ENCODE data around the gene RSAD1. TPM values are rescaled to one million over a fixed set of nuclear protein-coding genes. Genes with fewer than 3 reads are reported as not detected.

The RSAD1 gene
- total and polyA plus RNA-seq, 4 donors, result 10.8 to 22.7 (median 18.6) TPM

DNA sequence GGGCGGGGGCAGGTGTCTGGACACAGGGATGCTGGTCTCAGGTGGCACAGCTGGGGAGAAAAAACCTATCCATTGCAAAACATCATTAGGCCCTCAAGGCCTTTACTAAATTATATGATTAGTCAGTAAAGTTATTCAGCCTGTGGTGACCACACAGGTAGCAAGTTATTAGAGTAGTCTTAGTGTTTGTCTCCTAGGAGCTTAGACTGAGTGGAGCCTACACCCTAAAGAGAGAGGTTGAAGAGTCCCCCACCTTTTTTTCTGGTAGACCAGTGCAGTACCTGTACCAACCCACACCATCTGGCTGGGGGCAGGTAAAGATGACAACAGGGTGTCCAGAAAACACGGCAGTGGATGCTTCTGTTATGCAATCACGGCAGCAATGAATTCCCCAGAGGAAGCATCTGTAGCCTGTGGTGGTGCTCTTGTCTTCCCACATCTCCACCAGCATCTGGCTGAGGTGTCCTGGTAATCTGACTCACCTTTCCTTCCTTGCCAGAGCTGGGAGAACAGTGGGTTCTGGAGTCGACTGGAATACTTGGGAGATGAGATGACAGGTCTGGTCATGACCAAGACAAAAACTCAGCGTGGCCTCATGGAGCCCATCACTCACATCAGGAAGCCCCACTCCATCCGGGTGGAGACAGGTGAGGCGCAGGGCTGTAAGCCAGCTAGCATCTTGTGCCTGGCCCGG is 40.6 kb downstream of the RSAD1 start:
- Histone ChIP-seq H3K9ac (ENCODE audit: low read depth in 1 of 2, low read length in 2 of 2) (no peak overlapping the region), H3K4me3 (ENCODE audit: low read depth in 1 of 3, low read length in 3 of 3) (no peak overlapping the region), H3K36me3 (ENCODE audit: control insufficient read depth in 4 of 4, insufficient read depth in 3 of 4, low read depth in 1 of 4, low read length in 3 of 4) (no peaks in the 10 kb centered on the region), H3K27me3 (ENCODE audit: control insufficient read depth in 4 of 4, insufficient read depth in 4 of 4, low read length in 3 of 4) (no peaks in the 10 kb centered on the region), H3K27ac (ENCODE audit: low read depth in 1 of 2, low read length in 2 of 2) (no peak overlapping the region), H3K9me3 (ENCODE audit: control insufficient read depth in 4 of 4, low read length in 3 of 4) (no peaks in the 10 kb centered on the region), H3K4me1 (ENCODE audit: control insufficient read depth in 4 of 4, insufficient read depth in 4 of 4, low read length in 3 of 4) (peaks cover 2 to 15% (median 13%) of the 10 kb centered on the region in 4 donors)
- TF ChIP-seq HNF4A (conservative IDR thresholded peaks at IDR 0.05) (no peak), FOXA1 (IDR thresholded peaks at IDR 0.05) (no peak), HNF4G (IDR thresholded peaks at IDR 0.05) (no peak), YY1 (IDR thresholded peaks at IDR 0.05) (no peak), ATF3 (IDR thresholded peaks at IDR 0.05) (no peak), TAF1 (conservative IDR thresholded peaks at IDR 0.05) (no peak), SP1 (IDR thresholded peaks at IDR 0.05) (no peak), RAD21 (IDR thresholded peaks at IDR 0.05) (no peak), EGR1 (IDR thresholded peaks at IDR 0.05; ENCODE audit: low read depth in 2 of 2) (no peak), FOXA2 (IDR thresholded peaks at IDR 0.05) (no peak)
- TF ChIP-seq, protein P1, sequence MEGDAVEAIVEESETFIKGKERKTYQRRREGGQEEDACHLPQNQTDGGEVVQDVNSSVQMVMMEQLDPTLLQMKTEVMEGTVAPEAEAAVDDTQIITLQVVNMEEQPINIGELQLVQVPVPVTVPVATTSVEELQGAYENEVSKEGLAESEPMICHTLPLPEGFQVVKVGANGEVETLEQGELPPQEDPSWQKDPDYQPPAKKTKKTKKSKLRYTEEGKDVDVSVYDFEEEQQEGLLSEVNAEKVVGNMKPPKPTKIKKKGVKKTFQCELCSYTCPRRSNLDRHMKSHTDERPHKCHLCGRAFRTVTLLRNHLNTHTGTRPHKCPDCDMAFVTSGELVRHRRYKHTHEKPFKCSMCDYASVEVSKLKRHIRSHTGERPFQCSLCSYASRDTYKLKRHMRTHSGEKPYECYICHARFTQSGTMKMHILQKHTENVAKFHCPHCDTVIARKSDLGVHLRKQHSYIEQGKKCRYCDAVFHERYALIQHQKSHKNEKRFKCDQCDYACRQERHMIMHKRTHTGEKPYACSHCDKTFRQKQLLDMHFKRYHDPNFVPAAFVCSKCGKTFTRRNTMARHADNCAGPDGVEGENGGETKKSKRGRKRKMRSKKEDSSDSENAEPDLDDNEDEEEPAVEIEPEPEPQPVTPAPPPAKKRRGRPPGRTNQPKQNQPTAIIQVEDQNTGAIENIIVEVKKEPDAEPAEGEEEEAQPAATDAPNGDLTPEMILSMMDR (IDR thresholded peaks at IDR 0.05; ENCODE audit: low read depth, low read length, missing input control), result no peak
- TF ChIP-seq, protein P2, sequence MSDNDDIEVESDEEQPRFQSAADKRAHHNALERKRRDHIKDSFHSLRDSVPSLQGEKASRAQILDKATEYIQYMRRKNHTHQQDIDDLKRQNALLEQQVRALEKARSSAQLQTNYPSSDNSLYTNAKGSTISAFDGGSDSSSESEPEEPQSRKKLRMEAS (IDR thresholded peaks at IDR 0.05), result no peak
- DNase-seq (ENCODE audit: low spot score), result no peak
- 93% methylated on average over 8 of the region's 8 CpGs for WGBS

DNA sequence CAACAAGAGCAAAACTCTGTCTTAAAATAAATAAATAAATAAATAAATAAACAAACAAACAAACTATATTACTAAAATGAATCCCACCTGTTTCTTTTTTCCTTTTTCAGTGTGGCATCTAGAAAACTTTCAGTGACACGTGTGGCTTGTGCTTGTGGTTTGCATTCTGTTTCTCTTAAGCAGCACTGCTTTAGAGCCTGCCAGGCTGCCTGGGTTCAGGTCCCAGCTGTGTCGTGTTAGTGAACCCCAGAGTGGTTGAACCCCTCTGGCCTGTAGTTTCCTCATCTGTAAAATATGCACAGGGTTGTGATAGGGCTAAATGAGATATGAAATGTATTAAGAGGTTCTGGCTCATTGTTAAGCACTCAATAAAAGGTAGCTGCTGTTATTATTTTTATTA is 41.8 kb downstream of the RSAD1 start:
- peaks cover 0 to 4% (median 2%) of the 10 kb centered on the region in 4 donors for H3K4me1 ChIP-seq (ENCODE audit: control insufficient read depth in 4 of 4, insufficient read depth in 4 of 4, low read length in 3 of 4)
- 87% methylated on average over 2 of the region's 2 CpGs for WGBS
- no peak overlapping the region for H3K27ac ChIP-seq (ENCODE audit: low read depth in 1 of 2, low read length in 2 of 2)
- no peaks in the 10 kb centered on the region for H3K36me3 ChIP-seq (ENCODE audit: control insufficient read depth in 4 of 4, insufficient read depth in 3 of 4, low read depth in 1 of 4, low read length in 3 of 4)
- H3K27me3 ChIP-seq (ENCODE audit: control insufficient read depth in 4 of 4, insufficient read depth in 4 of 4, low read length in 3 of 4), result no peaks in the 10 kb centered on the region
- TF ChIP-seq HNF4A (conservative IDR thresholded peaks at IDR 0.05) (no peak), TAF1 (conservative IDR thresholded peaks at IDR 0.05) (no peak), FOXA1 (IDR thresholded peaks at IDR 0.05) (no peak), RXRA (IDR thresholded peaks at IDR 0.05) (no peak)
- TF ChIP-seq, protein P2 (IDR thresholded peaks at IDR 0.05), result no peak
- no peak overlapping the region for H3K4me3 ChIP-seq (ENCODE audit: low read depth in 1 of 3, low read length in 3 of 3)
- DNase-seq (ENCODE audit: low spot score), result no peak
- H3K9ac ChIP-seq (ENCODE audit: low read depth in 1 of 2, low read length in 2 of 2), result no peak overlapping the region
- no peaks in the 10 kb centered on the region for H3K9me3 ChIP-seq (ENCODE audit: control insufficient read depth in 4 of 4, low read length in 3 of 4)

DNA sequence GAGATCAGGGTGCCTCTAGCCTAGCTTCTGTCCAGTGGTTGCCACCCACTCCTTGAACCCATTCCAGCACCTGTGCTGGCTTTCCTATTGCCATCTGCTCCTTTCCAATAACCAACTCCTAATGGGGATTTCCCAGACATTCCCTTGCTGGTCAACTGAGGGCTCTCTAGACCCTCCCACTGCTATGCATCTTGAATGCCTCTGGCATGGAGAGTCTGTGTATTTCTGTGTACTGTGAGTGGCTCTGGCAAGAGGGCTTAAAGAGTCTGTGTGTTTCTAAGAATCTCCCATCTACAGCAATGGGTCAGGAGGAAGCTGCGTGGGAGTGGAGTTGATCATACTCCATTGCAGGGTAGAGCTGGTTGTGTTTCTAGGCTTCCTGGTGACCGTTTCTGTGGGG is 42.9 kb downstream of the RSAD1 start:
- Histone ChIP-seq H3K27me3 (ENCODE audit: control insufficient read depth in 4 of 4, insufficient read depth in 4 of 4, low read length in 3 of 4) (no peaks in the 10 kb centered on the region), H3K9me3 (ENCODE audit: control insufficient read depth in 4 of 4, low read length in 3 of 4) (no peaks in the 10 kb centered on the region), H3K4me3 (ENCODE audit: low read depth in 1 of 3, low read length in 3 of 3) (no peak overlapping the region), H3K27ac (ENCODE audit: low read depth in 1 of 2, low read length in 2 of 2) (no peak overlapping the region), H3K9ac (ENCODE audit: low read depth in 1 of 2, low read length in 2 of 2) (no peak overlapping the region), H3K4me1 (ENCODE audit: control insufficient read depth in 4 of 4, insufficient read depth in 4 of 4, low read length in 3 of 4) (no peaks in the 10 kb centered on the region), H3K36me3 (ENCODE audit: control insufficient read depth in 4 of 4, insufficient read depth in 3 of 4, low read depth in 1 of 4, low read length in 3 of 4) (no peaks in the 10 kb centered on the region)
- DNase-seq (ENCODE audit: low spot score), result no peak
- 80% methylated on average over 2 of the region's 2 CpGs for WGBS
- TF ChIP-seq SP1 (IDR thresholded peaks at IDR 0.05), result no peak
- TF ChIP-seq REST (IDR thresholded peaks at IDR 0.05), result no peak
- no peak for TF ChIP-seq RAD21 (IDR thresholded peaks at IDR 0.05)
- no peak for TF ChIP-seq YY1 (IDR thresholded peaks at IDR 0.05)
- TF ChIP-seq ATF3 (IDR thresholded peaks at IDR 0.05), result no peak
- no peak for TF ChIP-seq GABPA (IDR thresholded peaks at IDR 0.05 in 1 of 2, conservative IDR thresholded peaks at IDR 0.05 in 1 of 2)
- TF ChIP-seq FOXA1 (IDR thresholded peaks at IDR 0.05), result no peak
- TF ChIP-seq EGR1 (IDR thresholded peaks at IDR 0.05; ENCODE audit: low read depth in 2 of 2), result no peak
- TF ChIP-seq TAF1 (conservative IDR thresholded peaks at IDR 0.05), result no peak
- TF ChIP-seq, protein P2 (IDR thresholded peaks at IDR 0.05), result no peak
- TF ChIP-seq, protein P1 (IDR thresholded peaks at IDR 0.05; ENCODE audit: low read depth, low read length, missing input control), result no peak
- no peak for TF ChIP-seq NR2F2 (IDR thresholded peaks at IDR 0.05)
- TF ChIP-seq HNF4G (IDR thresholded peaks at IDR 0.05), result no peak

All from liver (tissue), 9 donors.